Heart left ventricle (tissue), 13 donors: Measurements from ENCODE around the gene TMEM178B.

Experiments used
- CTCF ChIP-seq, 12 donors: fragments of 200-600 bp; sonication (generic) in 4 of 12; IDR thresholded peaks; one replicate each; pipeline versions ENCODE4 v1.5.0 to v1.8.0; 2018 to 2022; ENCODE audit warnings: antibody characterized with exemption in 12 of 12, mild to moderate bottlenecking in 5 of 12
- POLR2A ChIP-seq, 2 donors: fragments of 450-650 bp; IDR thresholded peaks; one replicate each; pipeline ENCODE4 v1.6.1; 2017; ENCODE audit warnings: antibody characterized with exemption in 2 of 2, mild to moderate bottlenecking in 2 of 2, moderate library complexity in 2 of 2
- donor health status: ischemic (EF 13 %, LVEDD 7.1; RV severe dilation, severe dysfunction).
- donor health status: DM: no; HTN: yes; CAD: no.
- donor health status: DM: no; HTN: no; CAD: no.
- donor health status: ischemic (EF 25% LVEDD 6.9; RV normal size, moderate dysfunction).
- donor health status: ischemic (EF 25% LVEDD 5.7; RV mildly dilated, moderate dysfunction).
- donor health status: ischemic (EF 35%, LVEDD 5.7; RV mildly dilated, moderate dysfunction).
- donor health status: nonischemic (EF 11% LVEDD 7.7; RV severe dilation, severe dysfunction).
- donor health status: DM: yes; HTN: yes; CAD: no.
- donor health status: PGD.
- donor health status: ischemic (EF 29% LVEDD 5.4; RV normal size, mild dysfunction).
- donor health status: nonischemic (EF 23%, LVEDD 6.1; RV moderate dilation, normal function).

- TF ChIP-seq CTCF (IDR thresholded peaks at IDR 0.05), result no peak
- no peak for TF ChIP-seq POLR2A (IDR thresholded peaks at IDR 0.05)
Observed at GRCh38 chr7:141519623-141520022, 445.8 kb downstream of the TMEM178B start.
